GM19099 (cell line): Measurements from ENCODE around the gene SNRPA.

Experiments
- POLR2A ChIP-seq: IDR thresholded peaks from 3 replicates; pipeline ENCODE4 v1.6.1; 2011; ENCODE audit warnings: low read depth; ENCODE audit not compliant: insufficient read length; ENCODE audit errors: extremely low read depth

Gene SNRPA

GRCh38 chr19:40717325-40717879, 33.6 kb upstream of the SNRPA start:
- no peak for TF ChIP-seq POLR2A

- TF ChIP-seq POLR2A, result no peak
Observed at GRCh38 chr19:40717880-40718773, 32.9 kb upstream of the SNRPA start.

- peak; percentile 30 for TF ChIP-seq POLR2A
Observed at GRCh38 chr19:40718774-40719391, 32.1 kb upstream of the SNRPA start.

GRCh38 chr19:40719414-40719894, 31.5 kb upstream of the SNRPA start:
- no peak for TF ChIP-seq POLR2A

GRCh38 chr19:40721140-40721486, 29.9 kb upstream of the SNRPA start:
- TF ChIP-seq POLR2A, result no peak

- TF ChIP-seq POLR2A, result no peak
Observed at GRCh38 chr19:40721936-40722661, 28.9 kb upstream of the SNRPA start.

- TF ChIP-seq POLR2A, result no peak
Observed at GRCh38 chr19:40723661-40724254, 27.2 kb upstream of the SNRPA start.

GRCh38 chr19:40724315-40724714, 26.7 kb upstream of the SNRPA start:
- no peak for TF ChIP-seq POLR2A

- TF ChIP-seq POLR2A, result no peak
Observed at GRCh38 chr19:40724855-40725254, 26.1 kb upstream of the SNRPA start.

- no peak for TF ChIP-seq POLR2A
Observed at GRCh38 chr19:40726279-40726678, 24.7 kb upstream of the SNRPA start.

GRCh38 chr19:40733149-40733548, 17.9 kb upstream of the SNRPA start:
- no peak for TF ChIP-seq POLR2A

GRCh38 chr19:40735013-40735771, 15.8 kb upstream of the SNRPA start:
- TF ChIP-seq POLR2A, result no peak

GRCh38 chr19:40736661-40737060, 14.3 kb upstream of the SNRPA start:
- no peak for TF ChIP-seq POLR2A

GRCh38 chr19:40737102-40737644, 13.8 kb upstream of the SNRPA start:
- no peak for TF ChIP-seq POLR2A
